Bone marrow (tissue), 2 donors: ENCODE results near the gene C1orf35.

Source experiments
- DNase-seq, 2 donors: peaks; one replicate each; lab custom pipeline; 2025; lab: John Stamatoyannopoulos, UW

C1orf35 gene

DNA sequence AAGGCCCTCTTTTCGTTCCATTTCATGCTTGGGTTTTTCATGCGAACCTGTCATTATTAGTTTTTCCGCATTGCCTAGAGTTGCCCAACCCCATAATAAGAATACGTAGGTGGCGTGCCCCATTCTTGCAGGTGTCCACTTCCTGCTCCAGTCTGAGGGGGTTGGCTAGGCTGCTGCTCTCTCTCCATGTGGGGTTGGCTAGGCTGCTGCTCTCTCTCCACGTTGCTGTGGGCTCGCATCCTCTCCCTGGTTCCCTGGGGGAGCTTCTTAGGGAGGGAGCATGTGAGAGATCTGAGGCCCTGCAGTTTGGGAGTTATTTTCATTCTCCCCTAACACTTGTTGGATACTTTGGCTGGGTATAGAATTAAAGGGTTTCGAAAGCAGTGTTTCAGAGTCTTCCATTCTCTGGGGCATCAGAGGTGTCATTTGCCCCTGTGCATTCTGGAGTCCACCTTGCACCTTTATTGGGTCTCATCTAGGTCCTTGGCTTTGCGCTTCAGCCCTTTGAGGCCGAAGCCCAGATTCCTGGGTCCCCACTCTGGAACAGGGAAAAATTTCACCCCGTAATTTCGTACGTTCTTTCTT, 8.6 kb downstream of the C1orf35 start:
- no peak for DNase-seq

- DNase-seq: no peak
Measured at GRCh38 chr1:228093050-228093906, 9.8 kb downstream of the C1orf35 start.

DNA sequence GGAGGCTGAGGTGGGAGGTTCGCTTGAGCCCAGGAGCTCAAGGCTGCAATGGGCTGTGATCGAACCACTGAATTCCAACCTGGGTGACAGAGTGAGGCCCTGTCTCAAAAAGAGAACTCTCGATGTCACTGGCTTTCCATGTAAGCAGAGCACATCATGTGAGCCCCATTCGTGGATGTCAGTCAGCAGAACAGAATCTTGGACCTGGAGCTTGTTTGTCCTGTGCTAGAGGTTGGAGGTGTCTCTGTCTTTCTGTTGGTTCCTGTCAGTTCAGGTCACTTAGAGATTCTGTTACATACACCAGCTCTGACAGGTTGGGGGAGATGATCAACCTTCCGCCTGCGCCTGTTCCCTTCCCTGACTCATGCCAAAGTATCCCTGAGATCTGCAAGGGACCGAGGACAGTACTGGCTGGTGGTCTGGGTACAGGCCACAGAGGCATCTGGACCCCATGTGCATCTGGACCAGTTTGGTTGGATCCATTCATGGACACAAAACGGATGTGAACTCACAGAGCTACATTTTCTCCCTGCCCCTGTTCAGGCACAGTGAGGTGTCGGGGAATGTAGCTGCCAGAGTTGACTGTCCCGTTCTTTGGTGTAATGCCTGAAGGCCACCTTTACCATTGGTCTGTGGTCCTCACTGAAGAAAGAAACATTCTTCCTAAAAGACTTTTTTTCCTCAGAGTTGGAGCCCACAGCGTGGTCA, 10.6 kb downstream of the C1orf35 start:
- DNase-seq: no peak

DNA sequence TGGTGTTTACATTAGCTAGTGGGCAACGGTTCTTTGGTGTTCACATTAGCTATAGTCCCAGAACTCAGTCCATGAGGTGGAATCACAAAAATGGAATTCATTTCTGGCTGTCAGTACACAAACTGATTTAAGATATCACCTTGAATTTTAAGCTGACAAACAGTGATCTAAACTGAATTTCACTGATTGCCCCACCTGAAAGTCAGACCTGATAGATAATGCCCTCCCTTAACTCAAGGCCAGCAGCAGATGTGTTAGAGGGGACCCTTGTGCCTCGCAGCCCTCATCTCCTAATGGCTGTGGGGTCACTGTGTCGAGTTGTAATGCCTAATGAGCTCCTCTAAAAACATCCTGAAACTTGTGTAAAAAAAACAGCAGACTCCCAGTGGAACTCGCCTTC, 12.0 kb downstream of the C1orf35 start:
- DNase-seq: no peak

GRCh38 chr1:228090613-228091081, 12.5 kb downstream of the C1orf35 start:
- no peak for DNase-seq

GRCh38 chr1:228089519-228090380, 13.4 kb downstream of the C1orf35 start:
- DNase-seq: peak in 1 of 2 donors; percentile 39

DNA sequence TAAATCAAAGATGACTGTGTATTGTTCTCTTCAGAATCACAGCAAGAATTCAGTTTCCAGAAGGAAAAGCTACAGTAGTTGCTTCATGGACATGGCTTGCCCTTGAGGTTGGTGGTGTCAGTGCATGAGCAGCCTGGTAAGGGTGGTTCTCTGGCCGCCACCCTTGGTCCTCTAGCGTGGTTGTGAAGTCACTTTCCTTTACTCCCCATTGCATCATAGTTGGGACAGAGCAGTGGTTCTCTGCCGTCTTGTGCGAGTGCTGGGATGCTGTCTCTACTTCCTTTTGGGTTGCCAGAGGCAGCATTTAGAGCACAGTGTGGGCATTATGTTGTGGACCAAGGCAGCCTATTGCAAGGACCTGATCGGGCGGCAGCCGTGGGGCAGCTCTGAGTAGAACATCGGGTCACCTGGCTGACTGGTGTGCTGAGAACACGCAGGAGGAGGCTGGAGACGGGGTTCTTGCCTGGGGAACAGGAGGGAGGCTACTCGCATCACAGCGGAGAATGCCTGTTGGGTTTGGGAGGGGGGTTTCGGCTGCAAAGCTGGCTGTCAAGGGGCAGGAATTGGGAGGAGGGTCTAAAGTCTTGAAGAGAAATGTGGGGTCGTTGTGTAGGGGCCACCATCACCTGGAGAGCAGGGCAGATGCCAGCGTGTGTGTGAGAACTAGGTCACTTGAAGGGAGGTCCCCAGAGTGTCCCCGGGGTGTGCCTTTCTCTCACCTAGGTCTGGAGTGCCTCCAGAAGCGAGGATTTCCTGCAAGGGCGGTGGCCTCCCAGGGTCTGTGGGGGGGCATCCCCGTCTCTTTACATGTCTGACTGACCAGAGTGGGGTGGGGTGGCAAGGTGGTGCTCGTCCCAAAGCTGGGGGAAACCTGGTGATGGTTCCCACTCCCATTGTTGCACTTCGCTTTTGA, 14.3 kb downstream of the C1orf35 start:
- DNase-seq: peak in 1 of 2 donors; percentile 19

DNA sequence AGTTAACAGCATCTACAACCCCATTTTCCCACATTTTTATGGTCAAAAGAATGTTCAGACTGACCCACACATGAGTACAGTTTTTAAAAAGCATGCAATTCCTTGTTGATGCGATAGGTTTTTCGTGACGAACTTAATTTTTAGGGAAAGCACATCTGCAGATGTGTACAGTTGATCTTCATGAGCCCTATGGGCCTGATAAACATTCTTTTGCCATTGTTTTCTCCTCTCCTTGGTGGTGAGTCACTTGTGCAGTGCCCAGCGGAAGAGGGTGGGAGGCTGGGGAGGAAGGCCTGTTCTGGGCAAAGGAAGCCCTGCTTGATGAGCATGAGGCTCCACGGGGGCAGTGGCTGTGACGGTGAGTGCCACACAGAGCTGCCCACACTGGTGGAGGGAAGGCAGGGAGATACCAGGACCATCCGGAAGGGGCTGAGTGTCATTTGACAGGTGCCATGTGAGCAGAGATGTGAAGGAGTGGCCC, 15.3 kb downstream of the C1orf35 start:
- peak in 1 of 2 donors; percentile 63 for DNase-seq

- no peak for DNase-seq
Measured at GRCh38 chr1:228085287-228085951, 17.7 kb downstream of the C1orf35 start.

- no peak for DNase-seq
Measured at GRCh38 chr1:228084797-228085196, 18.3 kb downstream of the C1orf35 start.

DNA sequence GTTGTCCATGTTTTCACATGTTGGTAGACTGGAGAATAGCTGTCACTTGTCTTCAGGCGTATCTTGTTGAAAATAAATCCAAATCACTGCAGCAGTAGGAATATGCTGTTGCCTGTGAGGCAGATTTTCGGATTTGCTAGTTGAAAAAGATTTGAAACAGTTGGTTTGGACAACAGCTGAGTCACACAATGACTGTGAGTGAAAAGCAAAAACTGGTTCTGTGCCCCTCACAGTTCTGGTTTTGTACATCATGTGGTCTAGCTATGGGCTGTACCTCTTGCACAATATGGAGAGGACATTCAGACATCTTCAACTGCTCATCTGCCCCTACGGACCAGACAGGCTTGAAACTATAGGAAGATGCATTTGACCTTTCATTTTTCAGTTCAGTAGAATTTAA, 18.8 kb downstream of the C1orf35 start:
- DNase-seq: no peak

DNA sequence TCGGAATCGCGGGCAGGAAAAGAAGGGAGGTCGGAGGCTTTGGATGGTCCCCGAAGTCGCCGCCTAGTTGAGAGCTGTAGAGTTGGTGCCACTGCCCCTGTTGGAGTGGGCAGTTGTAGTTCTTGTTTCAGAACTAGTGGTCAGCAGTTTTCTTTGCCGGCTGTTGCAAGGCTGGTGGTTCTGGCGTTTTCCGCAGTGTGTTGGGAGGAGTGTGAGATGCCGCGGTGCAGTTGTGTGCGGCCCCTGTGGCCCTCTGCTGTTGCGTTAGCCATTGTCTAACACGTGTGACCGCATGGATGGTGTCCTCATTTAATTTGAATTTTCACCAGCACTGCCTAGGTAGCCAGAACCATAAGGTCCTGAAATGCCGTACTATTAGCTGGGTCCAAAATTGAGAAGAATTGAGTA, 19.2 kb downstream of the C1orf35 start:
- no peak for DNase-seq

GRCh38 chr1:228082918-228083870, 19.9 kb downstream of the C1orf35 start:
- no peak for DNase-seq

DNA sequence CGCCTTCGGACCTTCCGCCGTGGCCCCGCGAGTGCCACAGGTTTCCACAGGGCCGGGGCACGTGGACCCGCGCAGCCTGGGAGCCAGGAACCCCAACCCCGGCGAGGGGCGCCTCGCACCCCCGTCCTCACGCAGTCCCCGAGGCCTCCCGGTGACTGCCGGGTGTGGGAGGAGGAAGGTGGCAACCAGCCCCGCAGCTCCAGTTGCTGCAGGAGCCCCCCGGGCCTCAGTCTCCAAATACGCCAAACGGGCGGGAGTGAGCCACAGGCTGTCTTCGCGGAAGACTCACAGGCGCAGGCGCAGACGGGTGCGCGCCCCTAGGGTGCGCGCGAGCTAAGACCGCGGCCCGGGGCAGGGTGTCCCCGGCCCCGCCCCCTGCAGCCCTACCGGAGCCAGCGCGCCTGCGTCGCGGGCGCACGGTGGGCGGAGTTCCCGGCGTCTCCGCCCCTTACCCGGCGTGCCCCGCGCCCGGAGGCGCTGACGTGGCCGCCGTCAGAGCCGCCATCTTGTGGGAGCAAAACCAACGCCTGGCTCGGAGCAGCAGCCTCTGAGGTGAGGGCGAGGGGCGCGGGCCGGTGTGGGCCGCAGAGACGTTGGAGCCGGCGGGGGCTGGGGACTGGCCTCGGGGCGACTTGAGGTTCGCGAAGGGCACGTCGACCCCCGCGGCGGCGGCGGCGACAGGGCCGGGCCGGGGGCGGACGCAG, 20.8 kb downstream of the C1orf35 start, which contains the start of gene ARF1:
TSS of gene ARF1 (plus strand) at position 495 of the 704 bp plus-strand sequence. CDS start 14,407 bp downstream, outside the sequence.
- DNase-seq: peak; percentile 75 to 83

- no peak for DNase-seq
Measured at GRCh38 chr1:228081578-228082213, 21.4 kb downstream of the C1orf35 start.

- no peak for DNase-seq
Measured at GRCh38 chr1:228081144-228081543, 22.0 kb downstream of the C1orf35 start.

GRCh38 chr1:228079601-228080263, 23.4 kb downstream of the C1orf35 start:
- DNase-seq: no peak
